IMR-90 (cell line): ENCODE data around the gene C14orf93. TPM values are rescaled to one million over a fixed set of nuclear protein-coding genes. Genes with fewer than 3 reads are reported as not detected.
A peak's percentile ranks its signal among the peaks of the same experiment; 100 is the strongest.

Experiments
- ATAC-seq: fragments of 200-7000 bp; cut with Tn5 transposase; 2 replicates; pipeline ENCODE4 v1.9.1; 2020; ENCODE audit warnings: low read depth, mild to moderate bottlenecking, moderate library complexity
- BruUV-seq: library from RNA; stranded (reverse); fragments of 400-500 nt; replicated peaks from 2 replicates; lab custom pipeline; 2021; lab: Mats Ljungman, UMichigan
- CTCF ChIA-PET: fragments of 300-600 bp; formaldehyde crosslinking; extraction: SDS; loops from one replicate; lab custom pipeline; 2021; ENCODE audit warnings: antibody characterized with exemption; lab: Yijun Ruan, JAX
- POLR2A ChIA-PET: fragments of 300-600 bp; sonication (Branson Sonifier 250); formaldehyde crosslinking; loops from one replicate; lab custom pipeline; 2022; ENCODE audit warnings: antibody characterized with exemption; ENCODE audit not compliant: unreplicated experiment; lab: Charles Lee
- DNase-seq: peaks from one replicate; pipeline ENCODE4 v3.0.0; 2013
- H2AFZ ChIP-seq: replicated peaks from 2 replicates; pipeline ENCODE3; 2013; ENCODE audit warnings: low read length, mild to moderate bottlenecking; ENCODE audit not compliant: poor library complexity
- H2AK5ac ChIP-seq: 2 replicates; pipeline ENCODE4 v1.6.1; 2013; ENCODE audit warnings: low read depth, low read length, inconsistent platforms
- H2AK9ac ChIP-seq: replicated peaks from 2 replicates; pipeline ENCODE3; 2013; ENCODE audit warnings: mild to moderate bottlenecking, low read depth, low read length, moderate library complexity; ENCODE audit not compliant: poor library complexity
- H2BK120ac ChIP-seq: 2 replicates; pipeline ENCODE4 v1.6.1; 2013; ENCODE audit warnings: low read depth, low read length, inconsistent platforms
- H2BK15ac ChIP-seq: 3 replicates; pipeline ENCODE4 v1.6.1; 2013; ENCODE audit warnings: low read depth, low read length, inconsistent platforms
- H2BK20ac ChIP-seq: 2 replicates; pipeline ENCODE4 v1.6.1; 2013; ENCODE audit warnings: low read depth, mild to moderate bottlenecking, inconsistent platforms, low read length, moderate library complexity
- H2BK5ac ChIP-seq: 2 replicates; pipeline ENCODE4 v1.6.1; 2013; ENCODE audit warnings: mild to moderate bottlenecking, low read depth, low read length, inconsistent platforms; ENCODE audit not compliant: poor library complexity, severe bottlenecking
- H3K14ac ChIP-seq: replicated peaks from 2 replicates; pipeline ENCODE4 v1.6.1; 2013; ENCODE audit warnings: low read depth, low read length, inconsistent platforms
- H3K18ac ChIP-seq: 2 replicates; pipeline ENCODE4 v1.6.1; 2013; ENCODE audit warnings: low read depth, low read length, control low read depth
- H3K23ac ChIP-seq: 2 replicates; pipeline ENCODE4 v1.6.1; 2013; ENCODE audit warnings: low read depth, low read length, inconsistent platforms
- H3K27ac ChIP-seq: 2 replicates; pipeline ENCODE4 v1.5.1; 2013; ENCODE audit warnings: mild to moderate bottlenecking, control low read depth, low read length; ENCODE audit not compliant: insufficient read depth
- H3K27me3 ChIP-seq: 2 replicates; pipeline ENCODE4 v1.6.1; 2013; ENCODE audit warnings: low read length; ENCODE audit not compliant: control insufficient read depth, insufficient read depth
- H3K36me3 ChIP-seq: 2 replicates; pipeline ENCODE4 v1.6.1; 2013; ENCODE audit warnings: low read length, mixed read lengths; ENCODE audit not compliant: control insufficient read depth, insufficient read depth
- H3K4ac ChIP-seq: 2 replicates; pipeline ENCODE4 v1.6.1; 2013; ENCODE audit warnings: low read depth, low read length, inconsistent platforms
- H3K4me1 ChIP-seq: 2 replicates; pipeline ENCODE4 v1.6.1; 2013; ENCODE audit warnings: low read length, mixed read lengths; ENCODE audit not compliant: control insufficient read depth, insufficient read depth
- H3K4me2 ChIP-seq: 2 replicates; pipeline ENCODE4 v1.6.1; 2013; ENCODE audit warnings: low read depth, mild to moderate bottlenecking, control low read depth, low read length, moderate library complexity
- H3K4me3 ChIP-seq: 2 replicates; pipeline ENCODE4 v1.5.1; 2013; ENCODE audit warnings: low read depth, mild to moderate bottlenecking, control low read depth, low read length, moderate library complexity; ENCODE audit not compliant: insufficient read depth
- H3K56ac ChIP-seq: 2 replicates; pipeline ENCODE4 v1.6.1; 2013; ENCODE audit warnings: low read length, inconsistent platforms; ENCODE audit not compliant: insufficient read depth; ENCODE audit errors: extremely low read depth
- H3K79me1 ChIP-seq, 2 experiments: 2 replicates each; pipeline ENCODE4 v1.6.1; 2013; ENCODE audit warnings: low read length in 2 of 2, inconsistent platforms in 1 of 2, low read depth in 1 of 2
- H3K9ac ChIP-seq: 2 replicates; pipeline ENCODE4 v1.6.1; 2013; ENCODE audit warnings: low read depth, low read length, control low read depth
- H3K9me1 ChIP-seq: 2 replicates; pipeline ENCODE4 v1.6.1; 2013; ENCODE audit warnings: low read length, inconsistent platforms; ENCODE audit not compliant: insufficient read depth
- H3K9me3 ChIP-seq: 2 replicates; pipeline ENCODE4 v1.6.1; 2013; ENCODE audit warnings: low read length; ENCODE audit not compliant: control insufficient read depth, insufficient read depth
- H4K20me1 ChIP-seq: 2 replicates; pipeline ENCODE4 v1.6.1; 2013; ENCODE audit warnings: low read length, inconsistent platforms; ENCODE audit not compliant: insufficient read depth
- H4K5ac ChIP-seq: 2 replicates; pipeline ENCODE4 v1.6.1; 2013; ENCODE audit warnings: mild to moderate bottlenecking, low read depth, low read length, control low read depth
- H4K8ac ChIP-seq, 2 experiments: 2 replicates each; pipeline ENCODE4 v1.6.1; 2013; ENCODE audit warnings: low read depth in 2 of 2, low read length in 2 of 2, control low read depth in 1 of 2, inconsistent platforms in 1 of 2
- H4K91ac ChIP-seq: 2 replicates; pipeline ENCODE4 v1.6.1; 2013; ENCODE audit warnings: low read depth, low read length, inconsistent platforms; ENCODE audit not compliant: insufficient read depth
- BHLHE40 ChIP-seq: fragments of 150-350 bp; IDR thresholded peaks from 2 replicates; pipeline ENCODE4 v1.6.1; 2016; ENCODE audit warnings: mild to moderate bottlenecking, low read depth, low read length
- CHD1 ChIP-seq: IDR thresholded peaks from 2 replicates; pipeline ENCODE4 v1.6.1; 2012; ENCODE audit warnings: low read depth, low read length, improper control_type of control experiment
- ELK1 ChIP-seq: fragments of 150-350 bp; IDR thresholded peaks from 2 replicates; pipeline ENCODE4 v1.6.1; 2016; ENCODE audit warnings: low read depth, mild to moderate bottlenecking, low read length, moderate library complexity, borderline replicate concordance
- MAFK ChIP-seq: IDR thresholded peaks from 2 replicates; pipeline ENCODE4 v1.6.1; 2012; ENCODE audit warnings: low read depth, low read length, improper control_type of control experiment
- RAD21 ChIP-seq: IDR thresholded peaks from 2 replicates; pipeline ENCODE4 v1.6.1; 2012; ENCODE audit warnings: low read length, improper control_type of control experiment
- RFX5 ChIP-seq: IDR thresholded peaks from 2 replicates; pipeline ENCODE4 v1.8.0; 2012; ENCODE audit warnings: low read depth, mild to moderate bottlenecking, low read length, moderate library complexity
- WGBS, 2 experiments: methylation state at CpG; one replicate each; pipeline versions ENCODE4 v1.1.5 to v1.1.7; 2013; ENCODE audit warnings: missing lambda C conversion rate in 2 of 2; ENCODE audit not compliant: insufficient read length in 1 of 2; ENCODE audit errors: extremely low coverage in 2 of 2; 5-methylcytosine and 5-hydroxymethylcytosine counted together
- dilution Hi-C: fragments of 300-500 bp; cut with HindIII; formaldehyde crosslinking; loops from one replicate; pipeline ENCODE4 v1.14.3; 2018; ENCODE audit warnings: low sequenced_read_pairs; ENCODE audit not compliant: unreplicated experiment
- in situ Hi-C: fragments of 300-500 bp; cut with MboI; formaldehyde crosslinking; loops from 3 replicates; pipeline ENCODE4 v1.14.3; 2019; ENCODE audit warnings: low sequenced_read_pairs, inconsistent platforms, mixed read lengths
- intact Hi-C: fragments of 100-400 bp; cut with micrococcal nuclease; formaldehyde crosslinking; loops from 2 replicates; pipeline ENCODE4 v1.10.0; 2022
- polyA plus RNA-seq, 3 experiments: library from polyadenylated mRNA; depleted of rRNA; stranded (reverse); fragments of >200 nt; gene quantifications; 2 replicates each; pipeline ENCODE4 v1.2.3, GENCODE V29; 2012; ENCODE audit warnings: low replicate concordance in 1 of 3
- total RNA-seq: library from RNA; depleted of rRNA; stranded (reverse); fragments of >200 nt; gene quantifications from 2 replicates; pipeline ENCODE4 v1.2.3, GENCODE V29; 2012

The C14orf93 gene
- total and polyA plus RNA-seq, 2 of the 4 experiments (the other 2 are of a cell fraction): 5.4 to 5.7 TPM

- no peaks in the 10 kb centered on the region for H4K20me1 ChIP-seq
- no peaks in the 10 kb centered on the region for H3K79me1 ChIP-seq
- H2AK5ac ChIP-seq: peak within 1 kb of the TSS; percentile 70
- no peak within 1 kb of the TSS for H3K9ac ChIP-seq
- peak within 1 kb of the TSS; percentile 80 for H2BK5ac ChIP-seq
- WGBS, 2 experiments: 93% methylated on average over 25 of the region's 36 CpGs; no CpG with 5 or more reads in 1 of the 2 experiments
- no peaks in the 10 kb centered on the region for H3K36me3 ChIP-seq
- peak within 1 kb of the TSS; percentile 82 for H3K4ac ChIP-seq
- ChIA-PET POLR2A (no interaction called here), CTCF (interaction anchor here (1.5 kb wide), 1 partner anchor 15 kb away, joined by 4 read pairs; no protein-coding TSS in a partner anchor)
- H3K9me1 ChIP-seq: peaks cover 10% of the 10 kb centered on the region
- DNase-seq: no peak
- H4K91ac ChIP-seq: peak within 1 kb of the TSS; percentile 64
- peak within 1 kb of the TSS; percentile 85 for H2BK120ac ChIP-seq
- H4K8ac ChIP-seq: peak within 1 kb of the TSS in 1 of 2 experiments; percentile 69; a peak in 2 of 4 replicates
- peak within 1 kb of the TSS; percentile 60; the same call in 1 of the 2 replicates for H3K18ac ChIP-seq
- H2BK15ac ChIP-seq: peak within 1 kb of the TSS; percentile 48; the same call in 1 of the 3 replicates
- H3K56ac ChIP-seq: no peak within 1 kb of the TSS
- H2AK9ac ChIP-seq: no peak within 1 kb of the TSS
- no peak within 1 kb of the TSS for H3K27ac ChIP-seq
- H2BK20ac ChIP-seq: peak within 1 kb of the TSS; percentile 69
- H3K9me3 ChIP-seq: no peaks in the 10 kb centered on the region
- H2AFZ ChIP-seq: peak within 1 kb of the TSS; percentile 75
- peak within 1 kb of the TSS; percentile 19; the same call in 1 of the 2 replicates for H3K14ac ChIP-seq
- in situ Hi-C loops (no loop called here), dilution Hi-C loops (no loop called here), intact Hi-C loops (no loop called here)
- ATAC-seq: no peak
- H3K4me2 ChIP-seq: no peak within 1 kb of the TSS
- peak within 1 kb of the TSS; percentile 77 for H3K23ac ChIP-seq
- TF ChIP-seq RFX5: no peak
- no peak for TF ChIP-seq BHLHE40
- no peak for TF ChIP-seq ELK1
- no peak for TF ChIP-seq MAFK
- TF ChIP-seq RAD21: no peak
- TF ChIP-seq CHD1: no peak
- H3K27me3 ChIP-seq: no peaks in the 10 kb centered on the region
- no peak within 1 kb of the TSS; the same call in 1 of the 2 replicates for H4K5ac ChIP-seq
- BruUV-seq: no TSS peak
- peaks cover 6% of the 10 kb centered on the region for H3K4me1 ChIP-seq
- no peak within 1 kb of the TSS for H3K4me3 ChIP-seq
Observed at GRCh38 chr14:23042162-23042965, 32.4 kb upstream of the C14orf93 start, which contains the start of gene PSMB11. Gene PSMB11 (plus strand): TSS chr14:23042212. CDS start chr14:23042226, 14 bp downstream.
